ENCODE measurements around the gene GLOD4. TPM values are rescaled to one million over a fixed set of nuclear protein-coding genes. Genes with fewer than 3 reads are reported as not detected.
"Not testable (repeated sequence)": the region's sequence is repeated elsewhere in the genome, so short reads cannot be mapped to it uniquely, and the experiment has no call there.

Gene GLOD4
- total RNA-seq, 2 experiments from 2014 or later: 57.6 to 71.6 TPM

GRCh38 chr17:798246-798645 is 16.2 kb upstream of the GLOD4 start:
- Mint-ChIP-seq H3K4me3 (no peak overlapping the region), H3K36me3 (ENCODE audit: low read depth) (no peaks in the 10 kb centered on the region), H3K9me3 (no peaks in the 10 kb centered on the region), H3K4me1 (peaks cover 7% of the 10 kb centered on the region), H3K27ac (no peak overlapping the region), H3K27me3 (no peaks in the 10 kb centered on the region)
- ChIA-PET CTCF (interaction anchor here (1.1 to 2.6 kb wide), 2 partner anchors 199 to 258 kb away, joined by 3 to 9 read pairs; partner anchors contain the start of gene TIMM22), POLR2A (no interaction called here)
- DNase-seq: no peak

- ChIA-PET CTCF (interaction anchor here (0.6 to 2.6 kb wide), 3 partner anchors 26 to 199 kb away, joined by 3 to 9 read pairs (median 5); partner anchors contain the start of gene TIMM22), POLR2A (no interaction called here)
- no peaks in the 10 kb centered on the region for H3K9me3 Mint-ChIP-seq
- no peak for DNase-seq
- H3K27ac Mint-ChIP-seq: no peak overlapping the region
- peaks cover 2% of the 10 kb centered on the region for H3K36me3 Mint-ChIP-seq (ENCODE audit: low read depth)
- H3K4me1 Mint-ChIP-seq: peaks cover 7% of the 10 kb centered on the region
- no peaks in the 10 kb centered on the region for H3K27me3 Mint-ChIP-seq
- H3K4me3 Mint-ChIP-seq: no peak overlapping the region
Measured at GRCh38 chr17:797236-797840, 15.3 kb upstream of the GLOD4 start.

GRCh38 chr17:796609-797008 is 14.5 kb upstream of the GLOD4 start:
- ChIA-PET CTCF (interaction anchor here (1.2 to 1.9 kb wide), 2 partner anchors 184 to 350 kb away, joined by 3 to 5 read pairs; no protein-coding TSS in a partner anchor), POLR2A (no interaction called here)
- no peaks in the 10 kb centered on the region for H3K9me3 Mint-ChIP-seq

GRCh38 chr17:795721-796120 is 13.6 kb upstream of the GLOD4 start:
- Mint-ChIP-seq H3K4me3 (no peak overlapping the region), H3K4me1 (peaks cover 7% of the 10 kb centered on the region), H3K36me3 (ENCODE audit: low read depth) (peaks cover 13% of the 10 kb centered on the region), H3K9me3 (no peaks in the 10 kb centered on the region), H3K27me3 (no peaks in the 10 kb centered on the region), H3K27ac (no peak overlapping the region)
- ChIA-PET POLR2A (interaction anchor here (1.0 kb wide), 1 partner anchor 185 kb away, joined by 3 read pairs; no protein-coding TSS in a partner anchor), CTCF (interaction anchor here (0.6 to 1.9 kb wide), 5 partner anchors 10 to 349 kb away, joined by 3 to 6 read pairs (median 5); partner anchors contain the start of gene TIMM22)
- no peak for DNase-seq

More at GRCh38 chr17:796609-797008, 14.5 kb upstream of the GLOD4 start:
- Mint-ChIP-seq H3K27ac (no peak overlapping the region), H3K4me1 (peaks cover 7% of the 10 kb centered on the region), H3K4me3 (no peak overlapping the region), H3K36me3 (ENCODE audit: low read depth) (peaks cover 5% of the 10 kb centered on the region), H3K27me3 (no peaks in the 10 kb centered on the region)
- DNase-seq: no peak

GRCh38 chr17:795276-795675 is 13.2 kb upstream of the GLOD4 start:
- ChIA-PET POLR2A (interaction anchor here (1.0 kb wide), 1 partner anchor 186 kb away, joined by 3 read pairs; no protein-coding TSS in a partner anchor), CTCF (interaction anchor here (0.8 to 1.9 kb wide), 3 partner anchors 10 to 202 kb away, joined by 3 to 6 read pairs (median 5); partner anchors contain the start of gene TIMM22)
- Mint-ChIP-seq H3K27ac (no peak overlapping the region), H3K4me1 (peaks cover 7% of the 10 kb centered on the region), H3K4me3 (no peak overlapping the region), H3K36me3 (ENCODE audit: low read depth) (peaks cover 13% of the 10 kb centered on the region), H3K9me3 (no peaks in the 10 kb centered on the region), H3K27me3 (no peaks in the 10 kb centered on the region)
- no peak for DNase-seq

GRCh38 chr17:794876-795275 is 12.8 kb upstream of the GLOD4 start:
- Mint-ChIP-seq H3K9me3 (no peaks in the 10 kb centered on the region), H3K36me3 (ENCODE audit: low read depth) (peaks cover 15% of the 10 kb centered on the region), H3K27ac (no peak overlapping the region), H3K4me3 (no peak overlapping the region), H3K4me1 (peaks cover 7% of the 10 kb centered on the region), H3K27me3 (no peaks in the 10 kb centered on the region)
- POLR2A ChIA-PET: no interaction called here
- peak; percentile 52 for DNase-seq
- CTCF ChIA-PET: interaction anchor here (0.8 to 1.2 kb wide), 3 partner anchors 11 to 202 kb away, joined by 3 to 6 read pairs (median 3); partner anchors contain the start of gene TIMM22

- no peaks in the 10 kb centered on the region for H3K27me3 Mint-ChIP-seq
- CTCF ChIA-PET: interaction anchor here (1.2 kb wide), 1 partner anchor 189 kb away, joined by 4 read pairs; no protein-coding TSS in a partner anchor
- peaks cover 18% of the 10 kb centered on the region for H3K36me3 Mint-ChIP-seq (ENCODE audit: low read depth)
- POLR2A ChIA-PET: no interaction called here
- H3K4me3 Mint-ChIP-seq: no peak overlapping the region
- no peak for DNase-seq
- no peaks in the 10 kb centered on the region for H3K9me3 Mint-ChIP-seq
- H3K4me1 Mint-ChIP-seq: peaks cover 7% of the 10 kb centered on the region
- no peak overlapping the region for H3K27ac Mint-ChIP-seq
Measured at GRCh38 chr17:792277-792676, 10.2 kb upstream of the GLOD4 start.

GRCh38 chr17:791829-792228 is 9.7 kb upstream of the GLOD4 start:
- no peak overlapping the region for H3K27ac Mint-ChIP-seq
- H3K4me3 Mint-ChIP-seq: no peak overlapping the region
- ChIA-PET CTCF (interaction anchor here (1.2 kb wide), 1 partner anchor 190 kb away, joined by 4 read pairs; no protein-coding TSS in a partner anchor), POLR2A (interaction anchor here (0.7 kb wide), 1 partner anchor 205 kb away, joined by 3 read pairs; the partner anchor contains the start of gene TIMM22)
- H3K4me1 Mint-ChIP-seq: peaks cover 7% of the 10 kb centered on the region
- no peaks in the 10 kb centered on the region for H3K9me3 Mint-ChIP-seq
- H3K27me3 Mint-ChIP-seq: no peaks in the 10 kb centered on the region
- no peak for DNase-seq
- H3K36me3 Mint-ChIP-seq (ENCODE audit: low read depth): peaks cover 20% of the 10 kb centered on the region

GRCh38 chr17:790874-791247 is 8.8 kb upstream of the GLOD4 start:
- CTCF ChIA-PET, POLR2A ChIA-PET, H3K27ac Mint-ChIP-seq, H3K4me1 Mint-ChIP-seq, H3K27me3 Mint-ChIP-seq, H3K9me3 Mint-ChIP-seq, DNase-seq, H3K4me3 Mint-ChIP-seq: not testable (repeated sequence)
- H3K36me3 Mint-ChIP-seq (ENCODE audit: low read depth): peaks cover 20% of the 10 kb centered on the region

- POLR2A ChIA-PET, H3K4me1 Mint-ChIP-seq, H3K4me3 Mint-ChIP-seq, DNase-seq, H3K27me3 Mint-ChIP-seq, H3K27ac Mint-ChIP-seq, H3K9me3 Mint-ChIP-seq: not testable (repeated sequence)
- CTCF ChIA-PET: interaction anchor here (1.7 kb wide), 1 partner anchor 207 kb away, joined by 4 read pairs; the partner anchor contains the start of gene TIMM22
- peaks cover 22% of the 10 kb centered on the region for H3K36me3 Mint-ChIP-seq (ENCODE audit: low read depth)
Measured at GRCh38 chr17:789931-790873, 8.1 kb upstream of the GLOD4 start.

- ChIA-PET POLR2A (no interaction called here), CTCF (interaction anchor here (1.0 to 1.7 kb wide), 3 partner anchors 37 to 208 kb away, joined by 3 to 4 read pairs (median 3); partner anchors contain the start of gene TIMM22)
Measured at GRCh38 chr17:789160-789840, 7.2 kb upstream of the GLOD4 start.

GRCh38 chr17:788551-788950 is 6.5 kb upstream of the GLOD4 start:
- CTCF ChIA-PET: interaction anchor here (0.9 to 1.7 kb wide), 5 partner anchors 36 to 208 kb away, joined by 3 to 4 read pairs (median 3); partner anchors contain the start of gene TIMM22

More at GRCh38 chr17:789160-789840, 7.2 kb upstream of the GLOD4 start:
- Mint-ChIP-seq H3K36me3 (ENCODE audit: low read depth) (peaks cover 22% of the 10 kb centered on the region), H3K27me3 (no peaks in the 10 kb centered on the region), H3K9me3 (no peaks in the 10 kb centered on the region), H3K4me1 (peaks cover 6% of the 10 kb centered on the region), H3K4me3 (no peak overlapping the region), H3K27ac (no peak overlapping the region)
- no peak for DNase-seq

More at GRCh38 chr17:788551-788950, 6.5 kb upstream of the GLOD4 start:
- peaks cover 22% of the 10 kb centered on the region for H3K36me3 Mint-ChIP-seq (ENCODE audit: low read depth)
- peaks cover 14% of the 10 kb centered on the region for H3K4me1 Mint-ChIP-seq
- POLR2A ChIA-PET: interaction anchor here (0.5 kb wide), 1 partner anchor 19 kb away, joined by 8 read pairs; no protein-coding TSS in a partner anchor
- no peak for DNase-seq
- H3K27me3 Mint-ChIP-seq: no peaks in the 10 kb centered on the region
- H3K27ac Mint-ChIP-seq: no peak overlapping the region
- H3K9me3 Mint-ChIP-seq: no peaks in the 10 kb centered on the region
- H3K4me3 Mint-ChIP-seq: no peak overlapping the region

All from activated CD4-positive, alpha-beta T cell treated with anti-CD3 and anti-CD28 coated beads, Interleukin-2, amount 10 ng/mL, durations not matched to agents 7 days and 5 days (primary cell).